T-cell (primary cell): Measurements from ENCODE around the gene MBD4. TPM values are rescaled to one million over a fixed set of nuclear protein-coding genes. Genes with fewer than 3 reads are reported as not detected.
A peak's percentile ranks its signal among the peaks of the same experiment; 100 is the strongest.

Experiments
- ATAC-seq, 4 experiments: fragments of 200-7000 bp in 3 of 4; fragments of 150-1000 bp in 1 of 4; cut with Tn5 transposase; replicated peaks in 1 of 4; 1 replicate in 3 of 4; 2 replicates in 1 of 4; pipeline ENCODE4 v1.10.0; 2021; ENCODE audit warnings: moderate library complexity in 3 of 4, mild to moderate bottlenecking in 2 of 4, moderate number of reproducible peaks in 1 of 4
- CTCF ChIA-PET, 2 donors: fragments of 300-600 bp; sonication (Branson Sonifier 250); formaldehyde crosslinking; loops; one replicate each; lab custom pipeline; 2022; ENCODE audit warnings: antibody characterized with exemption in 2 of 2; lab: Charles Lee
- POLR2A ChIA-PET, 2 donors: fragments of 300-600 bp; sonication (Branson Sonifier 250); formaldehyde crosslinking; loops; one replicate each; lab custom pipeline; 2022; ENCODE audit warnings: antibody characterized with exemption in 2 of 2; lab: Charles Lee
- DNase-seq, 35 experiments: peaks; one replicate each; pipeline versions ENCODE4 v3.0.0 to v3.0.0-alpha.2; 2013 to 2023
- H3K27ac ChIP-seq: one replicate; pipeline ENCODE4 v1.5.1; 2013; ENCODE audit warnings: low read length
- H3K27me3 ChIP-seq, 2 experiments: replicated peaks in 1 of 2; 1 replicate in 1 of 2; 2 replicates in 1 of 2; pipeline versions ENCODE4 v1.6.1 to v1.7.0; 2013; ENCODE audit warnings: low read length in 1 of 2, mixed read lengths in 1 of 2; ENCODE audit not compliant: control insufficient read depth in 2 of 2, insufficient read depth in 2 of 2; ENCODE audit errors: extremely low read depth in 1 of 2
- H3K36me3 ChIP-seq, 2 donors: 1 replicate in 1 of 2; 2 replicates in 1 of 2; pipeline versions ENCODE4 v1.6.1 to v1.7.0; 2013; ENCODE audit warnings: low read length in 1 of 2; ENCODE audit not compliant: control insufficient read depth in 2 of 2, insufficient read depth in 1 of 2; ENCODE audit errors: extremely low read depth in 1 of 2
- H3K4me1 ChIP-seq, 2 experiments: 1 replicate in 1 of 2; 2 replicates in 1 of 2; pipeline versions ENCODE4 v1.6.1 to v1.7.0; 2013; ENCODE audit warnings: low read length in 2 of 2, mixed read lengths in 1 of 2; ENCODE audit not compliant: insufficient read depth in 2 of 2, control insufficient read depth in 1 of 2; ENCODE audit errors: extremely low read depth in 1 of 2
- H3K4me3 ChIP-seq, 2 donors: 1 replicate in 1 of 2; 2 replicates in 1 of 2; pipeline versions ENCODE4 v1.5.1 to v1.7.0; 2013; ENCODE audit warnings: mild to moderate bottlenecking in 2 of 2, low read length in 1 of 2, moderate library complexity in 1 of 2; ENCODE audit not compliant: control insufficient read depth in 1 of 2; ENCODE audit errors: extremely low read depth in 1 of 2
- H3K9me3 ChIP-seq: 2 replicates; pipeline ENCODE4 v1.7.0; 2013
- H3K27ac Mint-ChIP-seq, 2 donors: one replicate each; pipeline ENCODE4 v1.8.0; 2020 to 2021; ENCODE audit warnings: mild to moderate bottlenecking in 2 of 2, mixed read lengths in 2 of 2
- H3K27me3 Mint-ChIP-seq, 2 donors: one replicate each; pipeline ENCODE4 v1.8.0; 2021 to 2022; ENCODE audit warnings: mixed read lengths in 2 of 2
- H3K36me3 Mint-ChIP-seq: one replicate; pipeline ENCODE4 v1.8.0; 2021; ENCODE audit warnings: mixed read lengths
- H3K4me1 Mint-ChIP-seq, 3 donors: one replicate each; pipeline ENCODE4 v1.8.0; 2020 to 2022; ENCODE audit warnings: mixed read lengths in 3 of 3, mild to moderate bottlenecking in 1 of 3
- H3K4me3 Mint-ChIP-seq, 3 donors: one replicate each; pipeline ENCODE4 v1.8.0; 2020 to 2022; ENCODE audit warnings: mild to moderate bottlenecking in 3 of 3, mixed read lengths in 3 of 3, moderate library complexity in 3 of 3
- H3K9me3 Mint-ChIP-seq, 3 donors: one replicate each; pipeline ENCODE4 v1.8.0; 2020 to 2022; ENCODE audit warnings: mixed read lengths in 3 of 3
- WGBS: methylation state at CpG from one replicate; pipeline ENCODE4 v1.1.5; 2013; ENCODE audit warnings: missing lambda C conversion rate; ENCODE audit not compliant: insufficient coverage; 5-methylcytosine and 5-hydroxymethylcytosine counted together
- total RNA-seq, 35 experiments: library from RNA in 6 of 35; stranded (reverse) in 6 of 35; fragments of 120-200 nt in 1 of 35; gene quantifications; one replicate each; pipeline versions ENCODE4 v1.2.1 to v1.2.4 and lab custom pipeline; 2013 to 2026

Gene MBD4
- total RNA-seq, 5 donors from 2014 or later (not counting 1 experiment from before 2014, with no cell fraction given) = 43.1 to 59.4 (median 45.2) TPM

DNA sequence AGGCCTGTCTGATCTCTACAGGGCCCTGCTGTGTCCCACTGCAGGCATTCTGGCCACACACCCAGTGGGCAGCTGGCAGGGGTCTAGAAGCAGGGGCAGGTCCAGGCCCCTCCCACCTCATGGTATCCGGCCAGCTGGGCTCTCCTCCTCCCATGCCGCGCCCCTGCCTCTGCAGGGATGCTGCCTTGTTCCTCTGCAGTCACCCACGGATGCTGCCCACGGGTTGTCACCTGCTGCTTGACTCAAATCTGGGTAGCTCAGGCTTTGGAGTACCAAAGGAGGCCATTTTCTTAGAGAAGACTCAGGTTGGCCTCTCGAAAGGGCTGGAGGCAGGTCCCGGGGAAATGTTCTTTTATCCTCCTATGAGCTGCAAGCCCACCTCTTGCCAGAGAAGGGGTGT is 36.3 kb downstream of the MBD4 start:
- WGBS = 65% methylated on average over 2 of the region's 7 CpGs
- Histone ChIP-seq H3K9me3 (no peaks in the 10 kb centered on the region), H3K4me3 (no peak overlapping the region), H3K27me3 (no peaks in the 10 kb centered on the region), H3K4me1 (peaks cover 0 to 12% of the 10 kb centered on the region in 2 experiments), H3K36me3 (no peaks in the 10 kb centered on the region), H3K27ac (no peak overlapping the region)
- ChIA-PET POLR2A (no interaction called here), CTCF (no interaction called here)
- no peak for ATAC-seq
- H3K36me3 Mint-ChIP-seq = no peaks in the 10 kb centered on the region
- H3K27me3 Mint-ChIP-seq = no peaks in the 10 kb centered on the region
- no peaks in the 10 kb centered on the region for H3K9me3 Mint-ChIP-seq
- DNase-seq = no peak
- H3K4me1 Mint-ChIP-seq = peaks cover 6 to 16% (median 8%) of the 10 kb centered on the region in 3 donors
- H3K27ac Mint-ChIP-seq = no peak overlapping the region
- H3K4me3 Mint-ChIP-seq = no peak overlapping the region

DNA sequence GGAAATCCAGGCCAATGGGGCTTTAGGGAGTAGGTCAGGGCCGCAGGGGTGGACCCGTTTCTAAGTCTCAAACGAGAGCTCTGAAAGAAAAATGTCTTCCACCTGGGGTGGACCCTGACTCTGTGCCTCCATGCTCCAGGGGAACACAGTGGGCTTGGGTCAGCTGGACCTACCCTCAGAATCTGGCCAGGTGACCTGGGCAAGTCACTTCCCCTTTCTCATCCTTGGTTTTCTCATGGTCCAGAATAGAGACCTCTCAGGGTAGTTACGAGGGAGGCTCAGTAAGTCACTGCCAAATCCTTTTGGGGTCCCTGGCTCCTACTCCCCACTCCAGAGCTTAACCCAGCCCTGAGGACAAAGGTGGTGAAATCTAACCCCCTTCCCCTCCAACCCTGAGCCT is 37.1 kb downstream of the MBD4 start:
- DNase-seq (no peak), ATAC-seq (no peak)
- Histone ChIP-seq H3K27ac (no peak overlapping the region), H3K4me1 (peaks cover 2 to 20% of the 10 kb centered on the region in 2 experiments), H3K27me3 (no peaks in the 10 kb centered on the region), H3K36me3 (no peaks in the 10 kb centered on the region), H3K4me3 (no peak overlapping the region), H3K9me3 (no peaks in the 10 kb centered on the region)
- H3K27me3 Mint-ChIP-seq = no peaks in the 10 kb centered on the region
- peaks cover 14 to 23% (median 16%) of the 10 kb centered on the region in 3 donors for H3K4me1 Mint-ChIP-seq
- ChIA-PET CTCF (no interaction called here), POLR2A (no interaction called here)
- no peak overlapping the region for H3K27ac Mint-ChIP-seq
- WGBS = no CpG with 5 or more reads among the region's 4 CpGs
- no peaks in the 10 kb centered on the region for H3K9me3 Mint-ChIP-seq
- peaks cover under 1% of the 10 kb centered on the region for H3K36me3 Mint-ChIP-seq
- H3K4me3 Mint-ChIP-seq = no peak overlapping the region

DNA sequence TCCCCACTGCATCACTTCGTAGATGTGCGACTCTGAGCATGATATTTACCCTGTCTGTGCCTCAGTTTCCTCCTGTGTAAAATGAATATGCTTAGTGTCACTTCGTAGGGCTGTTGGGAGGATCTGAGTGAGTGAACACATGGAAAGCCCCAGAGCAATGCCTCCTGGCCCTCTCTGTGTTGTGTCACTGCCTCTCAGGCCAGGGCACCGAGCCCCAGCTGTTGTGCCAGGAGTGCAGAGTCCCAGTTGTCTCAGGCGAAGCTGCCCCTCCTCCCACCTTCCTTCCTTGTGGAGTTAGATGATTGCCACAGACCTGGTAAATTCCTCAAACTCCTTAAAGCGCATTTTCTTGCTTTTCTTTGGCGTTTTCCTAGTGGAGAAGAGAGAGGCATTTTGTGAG is 37.5 kb downstream of the MBD4 start:
- 93% methylated on average over 2 of the region's 7 CpGs for WGBS
- POLR2A ChIA-PET = no interaction called here
- Histone ChIP-seq H3K27ac (no peak overlapping the region), H3K4me3 (no peak overlapping the region), H3K36me3 (no peaks in the 10 kb centered on the region), H3K9me3 (no peaks in the 10 kb centered on the region), H3K4me1 (peaks cover 2 to 22% of the 10 kb centered on the region in 2 experiments), H3K27me3 (no peaks in the 10 kb centered on the region)
- ATAC-seq (no peak), DNase-seq (no peak)
- CTCF ChIA-PET = interaction anchor here in 1 of 2 donors (0.6 kb wide), 1 partner anchor 8 kb away, joined by 3 read pairs; no protein-coding TSS in a partner anchor
- Mint-ChIP-seq H3K36me3 (peaks cover 4% of the 10 kb centered on the region), H3K9me3 (no peaks in the 10 kb centered on the region), H3K4me1 (peaks cover 18 to 27% (median 20%) of the 10 kb centered on the region in 3 donors), H3K27me3 (no peaks in the 10 kb centered on the region), H3K27ac (no peak overlapping the region), H3K4me3 (no peak overlapping the region)

DNA sequence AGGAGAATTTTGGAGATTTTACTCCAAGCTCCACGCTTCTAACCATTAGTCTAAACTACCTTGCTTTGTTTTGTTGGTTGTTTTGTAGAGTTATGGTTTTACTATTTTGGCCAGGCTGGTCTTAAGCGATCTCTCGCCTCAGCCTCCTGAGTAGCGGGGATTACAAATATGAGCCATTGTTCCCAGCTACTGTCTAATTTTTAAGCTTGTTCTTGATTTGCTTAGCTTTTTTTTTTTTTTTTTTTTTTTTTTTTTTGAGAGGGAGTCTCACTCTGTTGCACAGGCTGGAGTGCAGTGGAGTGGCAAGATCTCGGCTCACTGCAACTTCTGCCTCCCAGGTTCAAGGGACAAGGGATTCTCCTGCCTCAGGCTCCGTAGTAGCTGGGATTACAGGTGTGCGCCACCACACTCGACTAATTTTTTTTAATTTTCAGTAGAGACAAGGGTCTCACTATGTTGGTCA is 39.8 kb downstream of the MBD4 start:
- DNase-seq (no peak), ATAC-seq (no peak)
- peaks cover 39 to 47% (median 40%) of the 10 kb centered on the region in 3 donors for H3K4me1 Mint-ChIP-seq
- no peaks in the 10 kb centered on the region for H3K27me3 Mint-ChIP-seq
- Histone ChIP-seq H3K27ac (peak overlapping the region; percentile 92), H3K36me3 (peaks cover 0 to 9% of the 10 kb centered on the region in 2 donors), H3K4me1 (peaks cover 2 to 23% of the 10 kb centered on the region in 2 experiments), H3K4me3 (peak overlapping the region; percentile 82 to 85), H3K27me3 (no peaks in the 10 kb centered on the region), H3K9me3 (no peaks in the 10 kb centered on the region)
- 60% methylated on average over 2 of the region's 8 CpGs for WGBS
- H3K4me3 Mint-ChIP-seq = peak overlapping the region; percentile 95 to 100 (median 98)
- peak overlapping the region; percentile 99 to 100 for H3K27ac Mint-ChIP-seq
- H3K9me3 Mint-ChIP-seq = no peaks in the 10 kb centered on the region
- ChIA-PET POLR2A (interaction anchor here (0.6 to 1.3 kb wide), 8 partner anchors 9 to 1728 kb away, joined by 3 to 8 read pairs (median 5); partner anchors contain the start of genes IFT122 (in 1 of the 2) and MBD4 (in 1 of the 2)), CTCF (interaction anchor here (0.6 to 1.2 kb wide), 8 partner anchors 12 to 695 kb away, joined by 3 to 14 read pairs (median 4); partner anchors contain the start of genes IFT122 (in 1 of the 2) and MBD4 (in 1 of the 2))
- H3K36me3 Mint-ChIP-seq = peaks cover 7% of the 10 kb centered on the region

DNA sequence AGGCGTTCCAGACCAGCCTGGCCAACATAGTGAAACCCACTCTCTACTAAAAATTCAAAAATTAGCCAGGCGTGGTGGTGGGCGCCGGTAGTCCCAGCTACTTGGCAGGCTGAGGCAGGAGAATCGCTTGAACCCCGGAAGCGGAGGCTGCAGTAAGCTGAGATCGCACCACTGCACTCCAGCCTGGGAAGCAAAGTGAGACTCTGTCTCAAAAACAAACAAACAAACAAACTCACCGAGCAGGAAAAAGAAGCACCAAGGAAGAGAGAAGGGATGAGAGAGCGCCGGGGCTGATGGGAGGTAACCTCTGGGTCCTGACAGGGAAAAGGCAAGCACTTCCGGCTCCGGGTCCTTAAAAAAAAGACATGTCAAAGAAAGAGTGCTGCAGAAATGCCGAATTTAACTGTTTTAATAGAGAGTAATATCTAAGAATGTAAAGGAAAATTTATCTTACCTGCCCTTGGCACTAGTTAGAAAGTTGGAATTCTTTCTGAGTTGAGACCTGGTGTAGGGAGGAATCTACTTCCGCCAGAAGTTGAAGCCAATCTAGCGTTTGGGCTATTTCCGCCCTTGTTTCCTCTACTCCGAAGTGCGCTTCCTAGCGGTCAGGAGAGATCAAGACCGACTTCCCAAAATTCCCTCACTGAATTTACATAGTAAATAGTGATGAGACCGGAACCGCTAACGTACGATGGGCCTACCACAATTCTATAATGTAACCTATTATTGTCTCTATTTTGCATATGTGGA is 40.4 kb downstream of the MBD4 start:
- no peaks in the 10 kb centered on the region for H3K27me3 Mint-ChIP-seq
- H3K4me1 Mint-ChIP-seq = peaks cover 39 to 49% (median 45%) of the 10 kb centered on the region in 3 donors
- H3K36me3 Mint-ChIP-seq = peaks cover 7% of the 10 kb centered on the region
- peaks cover 2 to 23% of the 10 kb centered on the region in 2 experiments for H3K4me1 ChIP-seq
- ChIA-PET POLR2A (interaction anchor here (0.6 to 1.3 kb wide), 7 partner anchors 8 to 1728 kb away, joined by 3 to 8 read pairs (median 5); a partner anchor contains a TSS), CTCF (interaction anchor here (0.6 to 1.2 kb wide), 8 partner anchors 12 to 696 kb away, joined by 3 to 14 read pairs (median 4); partner anchors contain the start of genes IFT122 (in 1 of the 2) and MBD4 (in 1 of the 2))
- peak overlapping the region; percentile 95 to 100 (median 98) for H3K4me3 Mint-ChIP-seq
- H3K36me3 ChIP-seq = peaks cover 0 to 11% of the 10 kb centered on the region in 2 donors
- H3K27me3 ChIP-seq = no peaks in the 10 kb centered on the region
- peak overlapping the region; percentile 82 to 85 for H3K4me3 ChIP-seq
- H3K27ac ChIP-seq = peak overlapping the region; percentile 92
- peak overlapping the region; percentile 99 to 100 for H3K27ac Mint-ChIP-seq
- 1% methylated on average over 11 of the region's 25 CpGs for WGBS
- ATAC-seq = peak; percentile 84 to 89 (median 86)
- H3K9me3 Mint-ChIP-seq = no peaks in the 10 kb centered on the region
- DNase-seq = peak; percentile 38 to 94 (median 65)
- no peaks in the 10 kb centered on the region for H3K9me3 ChIP-seq

DNA sequence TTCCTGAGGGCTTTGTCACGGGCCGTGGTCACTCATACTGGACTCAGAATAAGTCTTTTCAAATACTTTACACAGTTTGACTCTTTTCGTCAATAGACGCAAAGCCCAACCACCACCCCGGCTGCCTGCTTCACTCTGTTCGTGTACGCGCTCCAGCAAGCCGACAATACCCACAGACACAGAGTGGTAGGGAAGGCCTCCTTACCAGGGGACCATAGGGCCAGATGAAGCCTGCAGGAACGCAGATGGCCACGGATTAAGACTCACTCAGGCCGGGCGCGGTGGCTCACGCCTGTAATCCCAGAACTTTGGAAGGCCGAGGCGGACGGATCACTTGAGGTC is 41.0 kb downstream of the MBD4 start:
- Histone ChIP-seq H3K27me3 (no peaks in the 10 kb centered on the region), H3K27ac (peak overlapping the region; percentile 92), H3K9me3 (no peaks in the 10 kb centered on the region), H3K4me1 (peaks cover 2 to 23% of the 10 kb centered on the region in 2 experiments), H3K4me3 (peak overlapping the region; percentile 82 to 85), H3K36me3 (peaks cover 0 to 11% of the 10 kb centered on the region in 2 donors)
- WGBS = 3% methylated on average over 14 of the region's 18 CpGs
- DNase-seq = peak in 21 of 35 experiments; percentile 4 to 31 (median 9)
- Mint-ChIP-seq H3K4me3 (peak overlapping the region; percentile 95 to 100 (median 98)), H3K9me3 (no peaks in the 10 kb centered on the region), H3K4me1 (peaks cover 39 to 49% (median 45%) of the 10 kb centered on the region in 3 donors), H3K27me3 (no peaks in the 10 kb centered on the region), H3K27ac (peak overlapping the region; percentile 99 to 100), H3K36me3 (peaks cover 9% of the 10 kb centered on the region)
- peak; percentile 13 to 42 (median 22) for ATAC-seq
- POLR2A ChIA-PET = interaction anchor here in 1 of 2 donors (1.3 kb wide), 1 partner anchor 83 kb away, joined by 5 read pairs; a partner anchor contains a TSS
- CTCF ChIA-PET = no interaction called here
